AG09319 (cell line): ENCODE data around the gene NDUFS5.
"Not testable (repeated sequence)": the region's sequence is repeated elsewhere in the genome, so short reads cannot be mapped to it uniquely, and the experiment has no call there.

ENCODE experiments used
- DNase-seq: peaks from one replicate; pipeline ENCODE4 v3.0.0-alpha.2; 2010; ENCODE audit warnings: low read depth; ENCODE audit errors: extremely low read depth
- TF ChIP-seq, protein P1 (sequence below): IDR thresholded peaks from 2 replicates; pipeline ENCODE4 v1.5.1; 2011; ENCODE audit warnings: low read depth, mild to moderate bottlenecking, inconsistent platforms, low read length, moderate library complexity

Gene NDUFS5

DNA sequence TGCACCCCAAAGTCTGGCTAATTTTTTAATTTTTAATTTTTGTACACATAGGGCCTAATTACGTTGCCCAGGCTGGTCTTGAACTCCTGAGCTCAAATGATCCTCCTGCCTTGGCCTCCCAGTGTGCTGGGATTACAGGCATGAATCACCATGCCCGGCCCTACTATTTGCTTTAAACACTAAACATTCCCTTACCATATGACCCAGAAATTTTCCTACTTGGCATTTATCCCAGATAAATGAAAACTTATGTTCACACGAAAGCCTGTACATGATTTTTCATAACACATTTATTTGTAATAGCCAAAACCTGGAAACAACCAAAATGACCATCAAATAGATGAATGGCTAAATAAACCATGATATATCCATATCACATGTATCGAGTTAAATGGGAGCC is 35.8 kb downstream of the NDUFS5 start:
- TF ChIP-seq, protein P1, sequence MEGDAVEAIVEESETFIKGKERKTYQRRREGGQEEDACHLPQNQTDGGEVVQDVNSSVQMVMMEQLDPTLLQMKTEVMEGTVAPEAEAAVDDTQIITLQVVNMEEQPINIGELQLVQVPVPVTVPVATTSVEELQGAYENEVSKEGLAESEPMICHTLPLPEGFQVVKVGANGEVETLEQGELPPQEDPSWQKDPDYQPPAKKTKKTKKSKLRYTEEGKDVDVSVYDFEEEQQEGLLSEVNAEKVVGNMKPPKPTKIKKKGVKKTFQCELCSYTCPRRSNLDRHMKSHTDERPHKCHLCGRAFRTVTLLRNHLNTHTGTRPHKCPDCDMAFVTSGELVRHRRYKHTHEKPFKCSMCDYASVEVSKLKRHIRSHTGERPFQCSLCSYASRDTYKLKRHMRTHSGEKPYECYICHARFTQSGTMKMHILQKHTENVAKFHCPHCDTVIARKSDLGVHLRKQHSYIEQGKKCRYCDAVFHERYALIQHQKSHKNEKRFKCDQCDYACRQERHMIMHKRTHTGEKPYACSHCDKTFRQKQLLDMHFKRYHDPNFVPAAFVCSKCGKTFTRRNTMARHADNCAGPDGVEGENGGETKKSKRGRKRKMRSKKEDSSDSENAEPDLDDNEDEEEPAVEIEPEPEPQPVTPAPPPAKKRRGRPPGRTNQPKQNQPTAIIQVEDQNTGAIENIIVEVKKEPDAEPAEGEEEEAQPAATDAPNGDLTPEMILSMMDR: no peak
- DNase-seq: peak; percentile 15

DNA sequence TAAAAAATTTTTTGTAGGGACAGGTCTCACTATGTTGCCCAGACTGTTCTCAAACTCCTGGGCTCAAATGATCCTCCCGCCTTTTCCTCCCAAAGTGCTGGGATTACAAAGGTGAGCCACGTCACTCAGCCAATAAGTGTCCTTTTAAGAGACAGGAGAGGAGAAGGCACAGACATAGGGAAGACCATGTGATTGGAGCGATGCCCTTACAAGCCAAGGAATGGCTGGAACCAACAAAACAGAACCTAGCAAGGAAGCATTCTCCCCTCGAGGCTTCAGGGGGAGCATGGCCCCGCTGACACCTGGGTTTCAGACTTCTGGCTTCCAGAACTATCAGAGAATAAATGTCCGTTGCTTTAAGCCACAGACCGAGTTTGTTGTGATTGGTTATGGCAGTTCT is 37.0 kb downstream of the NDUFS5 start:
- TF ChIP-seq, protein P1: no peak
- DNase-seq: no peak

DNA sequence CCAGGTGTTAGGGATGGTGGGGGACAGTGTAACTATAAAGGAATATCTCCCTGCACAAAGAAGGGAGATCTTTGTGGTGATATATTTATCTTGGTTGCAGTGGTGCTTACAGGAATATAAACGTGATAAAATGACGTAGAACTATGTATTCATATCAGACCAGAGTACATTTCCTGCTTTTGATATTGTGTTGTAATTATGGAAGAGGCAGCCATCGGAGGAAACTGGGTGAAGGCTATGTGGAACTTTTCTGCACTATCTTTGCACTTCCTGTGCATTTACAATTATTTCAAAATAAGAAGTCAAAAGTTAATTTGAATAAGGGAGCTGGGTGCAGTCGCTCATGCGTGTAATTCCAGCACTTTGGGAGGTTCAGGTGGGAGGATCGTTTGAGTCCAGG is 37.6 kb downstream of the NDUFS5 start:
- TF ChIP-seq, protein P1: no peak
- no peak for DNase-seq

DNA sequence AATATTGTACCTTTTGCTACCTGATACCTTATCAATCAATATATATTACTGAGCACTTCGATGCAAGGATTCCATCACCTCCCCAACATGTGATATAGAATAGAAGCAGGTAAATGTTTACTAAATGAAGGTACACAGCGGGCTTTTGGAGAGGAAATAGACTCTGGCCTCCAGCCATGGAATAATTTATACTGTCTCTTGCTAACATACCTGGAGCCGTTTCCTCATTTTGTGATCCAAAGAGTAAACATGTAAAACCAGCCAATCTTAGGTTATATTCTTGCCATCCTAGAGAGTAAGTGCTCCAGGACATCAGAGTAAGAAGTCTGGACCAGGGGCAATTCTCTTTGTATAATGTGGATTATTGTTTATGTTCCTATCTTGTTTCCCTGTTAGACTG is 39.4 kb downstream of the NDUFS5 start:
- no peak for DNase-seq
- TF ChIP-seq, protein P1: no peak

DNA sequence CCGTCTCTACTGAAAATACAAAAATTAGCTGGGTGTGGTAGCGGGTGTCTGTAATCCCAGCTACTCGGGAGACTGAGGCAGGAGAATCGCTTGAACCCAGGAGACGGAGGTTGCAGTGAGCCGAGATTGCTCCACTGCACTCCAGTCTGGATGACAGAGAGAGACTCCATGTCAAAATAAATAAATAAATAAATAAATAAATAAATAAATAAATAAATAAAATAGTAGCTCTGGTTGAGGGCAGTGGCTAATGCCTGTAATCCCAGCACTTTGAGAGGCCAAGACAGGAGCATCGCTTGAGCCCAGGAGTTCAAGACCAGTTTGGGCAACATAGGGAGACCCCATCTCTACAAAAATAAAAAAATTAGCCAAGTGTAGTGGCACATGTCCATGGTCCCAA is 42.1 kb downstream of the NDUFS5 start:
- DNase-seq: not testable (repeated sequence)

DNA sequence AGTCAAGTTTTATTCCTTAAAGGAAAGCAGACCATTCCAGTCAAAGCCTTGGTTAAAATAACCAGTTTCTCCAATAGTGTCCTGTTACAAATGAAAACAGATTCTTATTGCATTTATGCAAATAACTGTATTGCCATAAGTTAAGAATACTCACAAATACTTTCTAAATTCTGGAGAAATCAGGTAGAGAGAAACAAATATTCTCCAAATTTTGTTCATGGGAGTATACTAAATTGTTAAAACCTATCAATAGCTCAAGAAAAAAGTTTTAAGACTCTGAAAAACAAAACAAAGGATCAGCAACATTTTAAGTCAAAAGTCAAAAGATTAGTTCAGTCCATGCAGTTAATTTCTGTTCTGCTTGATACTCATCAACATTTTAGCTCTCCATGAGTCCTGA is 45.4 kb downstream of the NDUFS5 start:
- DNase-seq: not testable (repeated sequence)

DNA sequence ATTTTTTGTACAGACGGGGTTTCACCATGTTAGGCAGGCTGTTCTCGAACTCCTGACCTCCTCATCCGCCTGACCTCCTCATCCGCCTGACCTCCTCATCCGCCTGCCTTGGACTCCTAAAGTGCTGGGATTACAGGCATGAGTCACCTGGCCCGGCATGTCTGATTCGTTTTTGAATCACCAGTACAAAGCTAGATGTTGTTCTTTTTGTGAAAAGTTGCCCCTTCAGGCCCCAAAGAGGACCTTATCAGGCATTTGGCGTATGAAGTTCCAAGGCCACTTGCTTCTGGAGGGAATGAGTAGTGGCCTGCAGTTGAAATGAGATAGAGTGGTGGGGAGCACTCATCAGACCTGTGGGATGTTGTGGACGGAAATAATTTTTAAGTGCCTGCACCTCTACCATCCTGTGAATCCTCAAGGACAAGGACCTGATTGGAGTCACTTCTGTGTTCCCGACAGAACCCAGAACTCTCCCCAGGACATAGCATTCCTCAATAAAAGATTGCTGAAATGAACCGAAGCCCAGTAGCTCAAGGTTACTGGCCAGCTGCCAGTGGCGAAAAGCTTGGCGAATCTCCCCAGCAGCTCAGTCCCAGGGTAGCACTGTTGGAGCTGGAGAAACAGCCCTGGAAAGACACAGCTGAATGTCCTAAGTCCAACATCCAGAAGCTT is 50.1 kb downstream of the NDUFS5 start:
- TF ChIP-seq, protein P1: no peak
- DNase-seq: no peak

DNA sequence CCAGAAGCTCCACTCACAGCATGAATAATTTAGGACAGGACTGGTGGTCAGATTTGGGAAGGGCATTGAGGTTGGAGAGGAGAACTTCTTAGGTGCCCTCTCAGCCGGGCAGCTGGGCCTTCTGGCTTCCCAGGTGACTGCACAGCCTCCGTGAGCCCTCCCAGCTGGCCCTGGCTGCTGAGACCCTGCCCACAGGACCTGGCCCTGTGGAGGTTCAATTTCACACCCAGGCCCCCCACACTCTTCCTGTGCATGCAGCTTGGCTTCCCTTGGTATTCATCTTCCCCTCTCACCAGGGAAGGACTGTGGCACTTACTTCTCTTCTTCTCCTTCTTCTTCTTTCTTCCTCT is 50.6 kb downstream of the NDUFS5 start:
- DNase-seq: no peak

More for the DNA sequence above, 50.6 kb downstream of the NDUFS5 start:
- TF ChIP-seq, protein P1: no peak
